Suprapubic skin (tissue), 3 donors: ENCODE measurements around the gene FTSJ3.

Source experiments
- CTCF ChIP-seq, 2 donors: fragments of 200-600 bp in 1 of 2; fragments of 450-650 bp in 1 of 2; sonication (generic) in 1 of 2; IDR thresholded peaks; one replicate each; pipeline ENCODE4 v1.5.1; 2016 to 2019; ENCODE audit warnings: antibody characterized with exemption in 2 of 2, mild to moderate bottlenecking in 1 of 2, moderate library complexity in 1 of 2
- EP300 ChIP-seq: sonication (generic); formaldehyde crosslinking; IDR thresholded peaks from one replicate; pipeline ENCODE4 v1.6.1; 2017; ENCODE audit warnings: antibody characterized with exemption

- TF ChIP-seq EP300 (no peak), CTCF (IDR thresholded peaks at IDR 0.05) (no peak)
Observed at GRCh38 chr17:63853260-63853659, 25.8 kb upstream of the FTSJ3 start.
